ENCODE results near the gene SERPINI1.

SERPINI1 gene

DNA sequence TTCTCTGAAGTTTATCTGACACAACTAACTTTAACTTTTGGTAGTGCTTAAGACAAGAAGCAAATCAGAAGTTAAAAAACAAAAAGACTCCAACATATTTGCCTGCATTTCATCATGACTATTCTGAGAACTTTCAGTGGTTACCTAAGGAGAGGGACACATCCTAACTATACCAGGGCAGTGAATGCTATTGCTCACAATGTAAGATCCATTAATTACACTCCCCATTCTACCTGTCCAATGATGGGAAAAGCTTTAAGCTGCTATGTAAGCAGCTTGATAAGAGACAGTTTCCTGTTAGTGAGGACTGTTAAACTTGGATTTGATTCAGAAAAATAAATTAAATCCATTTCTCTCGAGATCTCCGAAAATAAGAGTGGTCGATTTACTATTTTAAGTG lies 37.5 kb downstream of the SERPINI1 start:
- CTCF ChIA-PET = no interaction called here
- no peak for DNase-seq (ENCODE audit: low read depth, low spot score)
- POLR2A ChIA-PET = no interaction called here
- H3K4me3 ChIP-seq (ENCODE audit: low read depth, low read length) = no peak overlapping the region
- TF ChIP-seq, protein P1, sequence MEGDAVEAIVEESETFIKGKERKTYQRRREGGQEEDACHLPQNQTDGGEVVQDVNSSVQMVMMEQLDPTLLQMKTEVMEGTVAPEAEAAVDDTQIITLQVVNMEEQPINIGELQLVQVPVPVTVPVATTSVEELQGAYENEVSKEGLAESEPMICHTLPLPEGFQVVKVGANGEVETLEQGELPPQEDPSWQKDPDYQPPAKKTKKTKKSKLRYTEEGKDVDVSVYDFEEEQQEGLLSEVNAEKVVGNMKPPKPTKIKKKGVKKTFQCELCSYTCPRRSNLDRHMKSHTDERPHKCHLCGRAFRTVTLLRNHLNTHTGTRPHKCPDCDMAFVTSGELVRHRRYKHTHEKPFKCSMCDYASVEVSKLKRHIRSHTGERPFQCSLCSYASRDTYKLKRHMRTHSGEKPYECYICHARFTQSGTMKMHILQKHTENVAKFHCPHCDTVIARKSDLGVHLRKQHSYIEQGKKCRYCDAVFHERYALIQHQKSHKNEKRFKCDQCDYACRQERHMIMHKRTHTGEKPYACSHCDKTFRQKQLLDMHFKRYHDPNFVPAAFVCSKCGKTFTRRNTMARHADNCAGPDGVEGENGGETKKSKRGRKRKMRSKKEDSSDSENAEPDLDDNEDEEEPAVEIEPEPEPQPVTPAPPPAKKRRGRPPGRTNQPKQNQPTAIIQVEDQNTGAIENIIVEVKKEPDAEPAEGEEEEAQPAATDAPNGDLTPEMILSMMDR (IDR thresholded peaks at IDR 0.05; ENCODE audit: insufficient read depth, low read length, missing control alignments) = no peak

DNA sequence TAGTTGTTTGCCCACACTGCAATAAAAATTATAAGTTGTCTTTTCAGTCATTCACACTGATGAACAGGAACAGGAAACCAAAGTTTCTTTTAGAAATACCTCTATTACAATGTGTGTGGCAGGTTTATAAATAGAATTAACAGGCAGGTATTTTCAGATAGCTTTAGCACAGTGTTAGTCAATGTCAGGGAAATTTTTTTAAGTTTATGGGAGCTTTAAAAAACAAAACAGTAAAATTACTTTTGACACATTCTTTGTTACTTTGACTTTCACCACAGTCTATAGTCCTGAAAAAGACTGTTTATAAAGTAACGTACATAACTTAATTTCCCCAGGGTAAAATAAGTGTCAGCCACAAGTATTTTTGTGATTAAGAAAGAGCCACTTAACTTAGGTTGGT lies 38.1 kb downstream of the SERPINI1 start:
- DNase-seq (ENCODE audit: low read depth, low spot score) = no peak
- TF ChIP-seq, protein P1 (IDR thresholded peaks at IDR 0.05; ENCODE audit: insufficient read depth, low read length, missing control alignments) = no peak
- ChIA-PET CTCF (no interaction called here), POLR2A (no interaction called here)
- no peak overlapping the region for H3K4me3 ChIP-seq (ENCODE audit: low read depth, low read length)

DNA sequence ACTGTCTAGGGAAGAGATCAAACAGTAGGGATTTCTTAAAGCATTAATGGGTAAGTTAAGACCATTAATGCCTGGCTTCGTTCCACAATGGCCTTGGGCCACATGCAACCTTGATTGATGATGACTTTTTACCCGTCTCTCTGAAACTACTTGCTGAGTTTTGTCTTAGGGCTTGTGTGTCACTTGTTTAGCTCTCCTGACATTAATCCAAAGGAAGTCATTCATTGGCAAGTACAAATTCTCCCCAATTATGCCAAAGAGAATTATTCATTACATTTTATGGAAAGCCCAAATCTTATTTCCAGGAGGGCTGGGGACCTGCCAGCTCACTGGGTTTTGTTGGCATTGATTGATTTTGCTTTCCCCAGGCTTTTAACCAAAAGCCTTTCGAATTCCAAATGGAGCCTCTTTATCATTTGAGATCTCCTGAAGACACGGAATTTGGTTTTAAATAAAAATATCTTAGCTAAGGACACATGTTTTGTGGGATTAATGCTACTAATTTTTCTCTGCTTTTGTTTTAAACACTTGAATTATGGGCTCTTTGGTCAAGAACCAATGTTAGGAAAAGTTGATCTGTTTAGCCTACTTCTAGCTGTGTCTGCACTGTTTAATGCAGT lies 40.7 kb downstream of the SERPINI1 start:
- TF ChIP-seq, protein P1 (IDR thresholded peaks at IDR 0.05; ENCODE audit: insufficient read depth, low read length, missing control alignments) = no peak
- POLR2A ChIA-PET = no interaction called here
- no peak for DNase-seq (ENCODE audit: low read depth, low spot score)
- CTCF ChIA-PET = no interaction called here
- H3K4me3 ChIP-seq (ENCODE audit: low read depth, low read length) = no peak overlapping the region

DNA sequence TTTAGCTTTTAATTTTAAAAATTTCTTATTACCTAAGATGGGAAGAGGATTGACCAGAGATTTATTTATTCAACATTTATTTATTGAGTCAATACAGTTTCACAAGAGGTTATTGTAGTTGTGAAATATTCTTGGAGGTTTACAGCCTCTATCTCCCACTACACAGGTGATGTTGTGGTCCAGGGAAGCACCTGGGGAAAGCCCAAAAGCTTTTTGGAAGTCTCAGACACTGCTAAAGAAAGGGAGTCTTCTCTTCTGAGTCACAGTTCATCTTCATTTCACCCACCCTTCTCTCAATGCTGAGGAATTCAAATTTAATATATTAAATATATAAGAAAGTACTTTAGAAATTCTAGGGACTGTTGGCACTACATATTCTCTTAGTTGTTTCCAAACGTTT lies 41.8 kb downstream of the SERPINI1 start:
- TF ChIP-seq, protein P1 (IDR thresholded peaks at IDR 0.05; ENCODE audit: insufficient read depth, low read length, missing control alignments) = no peak
- ChIA-PET POLR2A (no interaction called here), CTCF (no interaction called here)
- DNase-seq (ENCODE audit: low read depth, low spot score) = no peak
- no peak overlapping the region for H3K4me3 ChIP-seq (ENCODE audit: low read depth, low read length)

DNA sequence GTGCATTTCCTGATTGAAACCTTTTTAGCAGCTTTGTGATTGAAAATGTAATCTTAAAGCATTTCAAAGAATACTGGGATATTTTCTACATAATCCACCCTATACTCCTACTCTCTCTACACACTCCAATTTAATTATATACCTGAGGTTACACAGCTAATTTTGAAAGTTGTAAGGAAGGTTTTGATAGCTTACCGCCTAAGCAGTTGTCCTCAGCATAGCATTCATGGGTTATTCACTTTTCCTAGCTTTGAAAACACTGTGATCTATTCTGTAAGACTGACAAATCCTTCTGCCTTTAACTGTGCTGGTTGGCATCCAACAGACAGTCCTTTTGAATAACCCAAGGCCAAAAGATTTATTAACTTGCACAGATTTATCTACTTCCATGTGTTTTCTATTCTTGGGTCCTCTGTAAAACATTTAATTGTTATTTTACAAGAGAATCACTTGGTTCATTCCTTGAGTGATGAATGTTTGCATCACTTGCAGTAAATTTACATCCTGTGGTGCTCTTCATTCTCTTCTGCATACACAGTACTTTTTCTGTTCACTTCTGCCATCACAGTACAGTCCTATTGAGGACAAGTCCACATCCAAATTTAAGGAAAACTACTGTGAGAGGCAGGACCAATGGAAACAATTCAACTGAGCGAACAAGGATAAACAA lies 44.8 kb downstream of the SERPINI1 start:
- H3K4me3 ChIP-seq (ENCODE audit: low read depth, low read length) = no peak overlapping the region
- CTCF ChIA-PET = no interaction called here
- no peak for DNase-seq (ENCODE audit: low read depth, low spot score)
- TF ChIP-seq, protein P1 (IDR thresholded peaks at IDR 0.05; ENCODE audit: insufficient read depth, low read length, missing control alignments) = no peak
- POLR2A ChIA-PET = no interaction called here

DNA sequence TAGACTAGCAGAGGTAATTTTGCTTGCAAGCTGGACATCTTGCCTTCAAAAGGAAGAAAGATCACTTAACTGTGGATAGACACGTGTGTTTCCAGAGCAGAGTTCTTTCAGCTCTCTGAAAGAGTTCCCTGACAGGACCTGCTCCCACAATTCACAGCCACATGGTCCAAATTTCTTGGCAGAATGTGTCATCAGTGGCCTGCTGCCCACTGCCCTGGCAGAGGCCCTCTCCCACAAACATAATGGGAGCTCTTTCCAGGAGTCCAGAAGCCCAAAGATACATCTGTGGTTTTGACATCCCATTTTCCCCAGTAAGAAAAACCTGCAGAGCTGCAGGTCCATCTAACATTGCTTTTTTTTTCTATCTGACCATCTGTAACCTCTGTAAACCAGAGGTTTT lies 48.3 kb downstream of the SERPINI1 start:
- CTCF ChIA-PET = no interaction called here
- no peak for DNase-seq (ENCODE audit: low read depth, low spot score)
- TF ChIP-seq, protein P1 (IDR thresholded peaks at IDR 0.05; ENCODE audit: insufficient read depth, low read length, missing control alignments) = no peak
- POLR2A ChIA-PET = no interaction called here
- no peak overlapping the region for H3K4me3 ChIP-seq (ENCODE audit: low read depth, low read length)

All from AG04449 (cell line).